GM23338 (cell line): ENCODE results near the gene UCN2. TPM values are rescaled to one million over a fixed set of nuclear protein-coding genes. Genes with fewer than 3 reads are reported as not detected.

ENCODE experiments used
- ATAC-seq: fragments of 200-7000 bp; cut with Tn5 transposase; 3 replicates; pipeline ENCODE4 v1.9.1; 2020
- DNase-seq: peaks from one replicate; pipeline ENCODE4 v3.0.0-alpha.2; 2015; ENCODE audit warnings: low spot score
- H2AFZ ChIP-seq: fragments of 200-600 bp; sonication (generic); 2 replicates; pipeline ENCODE4 v1.8.0; 2016; ENCODE audit warnings: antibody characterized with exemption, mild to moderate bottlenecking, moderate library complexity
- H3F3A ChIP-seq: fragments of 200-600 bp; sonication (generic); replicated peaks from 2 replicates; pipeline ENCODE4 v1.8.0; 2017; ENCODE audit warnings: antibody characterized with exemption, mixed run types, low read depth
- H3K27ac ChIP-seq: fragments of 200-600 bp; sonication (generic); 2 replicates; pipeline ENCODE4 v1.6.1; 2016; ENCODE audit warnings: low read depth
- H3K27me3 ChIP-seq: fragments of 200-600 bp; sonication (generic); 2 replicates; pipeline ENCODE4 v1.8.0; 2016; ENCODE audit warnings: mild to moderate bottlenecking, mixed run types, moderate library complexity; ENCODE audit not compliant: insufficient read depth
- H3K36me3 ChIP-seq: fragments of 200-600 bp; sonication (generic); 2 replicates; pipeline ENCODE4 v1.8.0; 2016; ENCODE audit warnings: mild to moderate bottlenecking; ENCODE audit not compliant: insufficient read depth
- H3K4me1 ChIP-seq: fragments of 200-600 bp; sonication (generic); 2 replicates; pipeline ENCODE4 v1.8.0; 2016; ENCODE audit warnings: mild to moderate bottlenecking, moderate library complexity; ENCODE audit not compliant: insufficient read depth
- H3K4me2 ChIP-seq: fragments of 200-600 bp; sonication (generic); 2 replicates; pipeline ENCODE4 v1.7.1; 2017; ENCODE audit warnings: mixed run types
- H3K4me3 ChIP-seq: fragments of 200-600 bp; sonication (generic); 2 replicates; pipeline ENCODE4 v1.6.1; 2016; ENCODE audit warnings: mixed run types
- H3K79me2 ChIP-seq: fragments of 200-600 bp; sonication (generic); replicated peaks from 2 replicates; pipeline ENCODE4 v1.8.0; 2017; ENCODE audit warnings: mild to moderate bottlenecking; ENCODE audit not compliant: insufficient read depth
- H3K9me2 ChIP-seq: fragments of 200-600 bp; sonication (generic); 2 replicates; pipeline ENCODE4 v1.8.0; 2017; ENCODE audit not compliant: insufficient read depth
- H4K20me1 ChIP-seq: fragments of 200-600 bp; sonication (generic); replicated peaks from 2 replicates; pipeline ENCODE4 v1.8.0; 2017; ENCODE audit warnings: mild to moderate bottlenecking; ENCODE audit not compliant: insufficient read depth
- H3K27ac Mint-ChIP-seq: 2 replicates; pipeline ENCODE4 v1.8.0; 2020; ENCODE audit warnings: inconsistent platforms, mild to moderate bottlenecking, moderate library complexity, mixed read lengths
- H3K27me3 Mint-ChIP-seq: 3 replicates; pipeline ENCODE4 v1.8.0; 2022; ENCODE audit warnings: low read depth, mild to moderate bottlenecking, moderate library complexity, mixed read lengths, inconsistent platforms; ENCODE audit not compliant: insufficient read depth, poor library complexity
- H3K36me3 Mint-ChIP-seq: 3 replicates; pipeline ENCODE4 v1.8.0; 2021; ENCODE audit warnings: low read depth, mild to moderate bottlenecking, inconsistent platforms, moderate library complexity, mixed read lengths
- H3K4me1 Mint-ChIP-seq: 3 replicates; pipeline ENCODE4 v1.8.0; 2020; ENCODE audit warnings: mild to moderate bottlenecking, inconsistent platforms, mixed read lengths
- H3K4me3 Mint-ChIP-seq: 3 replicates; pipeline ENCODE4 v1.8.0; 2021; ENCODE audit warnings: moderate library complexity, mild to moderate bottlenecking, inconsistent platforms, mixed read lengths
- H3K9me3 Mint-ChIP-seq: 3 replicates; pipeline ENCODE4 v1.8.0; 2020; ENCODE audit warnings: moderate library complexity, mild to moderate bottlenecking, inconsistent platforms, mixed read lengths
- EZH2phosphoT487 ChIP-seq: fragments of 200-600 bp; sonication (generic); IDR thresholded peaks from one replicate; pipeline ENCODE4 v1.8.1; 2018; ENCODE audit warnings: antibody characterized with exemption; ENCODE audit not compliant: unreplicated experiment
- NANOG ChIP-seq: IDR thresholded peaks from 2 replicates; pipeline ENCODE4 v1.6.1; 2016; ENCODE audit warnings: antibody characterized with exemption, borderline replicate concordance
- ZNF114 ChIP-seq: fragments of 250-450 bp; sonication (Bioruptor Pico); IDR thresholded peaks from 2 replicates; pipeline ENCODE4 v1.5.0; 2020; ENCODE audit warnings: mild to moderate bottlenecking, moderate library complexity
- polyA plus RNA-seq: library from polyadenylated mRNA; unstranded; fragments of >200 nt; fragmentation: Nextera tagmentation; extraction: Ambion mirVana; gene quantifications from 2 replicates; pipeline ENCODE4 v1.2.1, GENCODE V29; 2016
- total RNA-seq: library from RNA; depleted of rRNA; stranded (reverse); fragments of >200 nt; shearing (Covaris generic); gene quantifications from 2 replicates; pipeline ENCODE4 v1.2.3, GENCODE V29; 2014
- TF ChIP-seq, protein P1 (sequence below): IDR thresholded peaks from one replicate; pipeline ENCODE4 v1.6.1; 2018; ENCODE audit warnings: antibody characterized with exemption; ENCODE audit not compliant: unreplicated experiment
- TF ChIP-seq, protein P2 (sequence below): fragments of 250-450 bp; sonication (Bioruptor Pico); IDR thresholded peaks from 2 replicates; pipeline ENCODE4 v1.5.0; 2020; ENCODE audit warnings: mild to moderate bottlenecking, moderate library complexity

UCN2 gene
- total and polyA plus RNA-seq, 2 experiments from 2014 or later, result 0.17 TPM; not detected in 1

DNA sequence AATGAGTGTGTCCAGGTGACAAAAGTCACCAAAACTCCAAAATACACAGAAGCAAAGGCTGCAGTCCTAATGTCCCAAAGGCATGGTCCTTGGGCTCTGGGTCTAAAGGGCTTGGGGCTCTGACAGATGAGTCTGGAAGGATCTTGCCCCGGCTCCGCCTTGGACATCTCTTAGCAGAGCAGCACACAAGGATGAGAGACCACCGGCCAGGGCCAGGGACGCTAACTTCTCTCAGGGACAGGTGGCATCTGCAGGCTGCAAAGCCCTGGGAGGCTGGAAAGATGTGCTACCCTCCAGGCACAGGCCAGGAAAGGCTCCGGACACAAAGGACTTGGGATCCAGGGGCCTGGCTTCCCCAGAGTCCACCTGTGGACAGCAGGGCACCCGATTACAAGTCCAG lies 45.5 kb downstream of the UCN2 start (continued):
- TF ChIP-seq, protein P1, sequence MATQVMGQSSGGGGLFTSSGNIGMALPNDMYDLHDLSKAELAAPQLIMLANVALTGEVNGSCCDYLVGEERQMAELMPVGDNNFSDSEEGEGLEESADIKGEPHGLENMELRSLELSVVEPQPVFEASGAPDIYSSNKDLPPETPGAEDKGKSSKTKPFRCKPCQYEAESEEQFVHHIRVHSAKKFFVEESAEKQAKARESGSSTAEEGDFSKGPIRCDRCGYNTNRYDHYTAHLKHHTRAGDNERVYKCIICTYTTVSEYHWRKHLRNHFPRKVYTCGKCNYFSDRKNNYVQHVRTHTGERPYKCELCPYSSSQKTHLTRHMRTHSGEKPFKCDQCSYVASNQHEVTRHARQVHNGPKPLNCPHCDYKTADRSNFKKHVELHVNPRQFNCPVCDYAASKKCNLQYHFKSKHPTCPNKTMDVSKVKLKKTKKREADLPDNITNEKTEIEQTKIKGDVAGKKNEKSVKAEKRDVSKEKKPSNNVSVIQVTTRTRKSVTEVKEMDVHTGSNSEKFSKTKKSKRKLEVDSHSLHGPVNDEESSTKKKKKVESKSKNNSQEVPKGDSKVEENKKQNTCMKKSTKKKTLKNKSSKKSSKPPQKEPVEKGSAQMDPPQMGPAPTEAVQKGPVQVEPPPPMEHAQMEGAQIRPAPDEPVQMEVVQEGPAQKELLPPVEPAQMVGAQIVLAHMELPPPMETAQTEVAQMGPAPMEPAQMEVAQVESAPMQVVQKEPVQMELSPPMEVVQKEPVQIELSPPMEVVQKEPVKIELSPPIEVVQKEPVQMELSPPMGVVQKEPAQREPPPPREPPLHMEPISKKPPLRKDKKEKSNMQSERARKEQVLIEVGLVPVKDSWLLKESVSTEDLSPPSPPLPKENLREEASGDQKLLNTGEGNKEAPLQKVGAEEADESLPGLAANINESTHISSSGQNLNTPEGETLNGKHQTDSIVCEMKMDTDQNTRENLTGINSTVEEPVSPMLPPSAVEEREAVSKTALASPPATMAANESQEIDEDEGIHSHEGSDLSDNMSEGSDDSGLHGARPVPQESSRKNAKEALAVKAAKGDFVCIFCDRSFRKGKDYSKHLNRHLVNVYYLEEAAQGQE, result no peak

DNA sequence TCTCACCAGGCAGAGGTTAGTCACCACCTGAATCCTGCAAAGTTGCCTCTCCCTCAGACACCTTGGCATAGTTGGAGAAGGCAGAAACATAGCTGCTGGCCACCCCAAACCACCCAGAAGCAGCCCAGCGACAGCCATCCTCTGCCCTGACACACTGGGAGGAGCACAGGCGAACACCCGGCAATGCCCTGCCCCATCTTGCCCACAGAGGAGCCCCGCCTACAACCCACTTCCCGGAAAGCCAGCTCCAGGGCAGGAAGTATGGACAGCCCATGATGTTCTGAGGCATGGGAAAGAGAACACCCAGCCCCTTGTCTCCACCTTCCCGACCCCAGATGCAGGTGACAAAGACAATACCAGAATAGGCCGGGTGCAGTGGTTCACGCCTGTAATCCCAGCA lies 47.0 kb downstream of the UCN2 start:
- H2AFZ ChIP-seq, result no peak overlapping the region
- H3K27ac ChIP-seq, result no peak overlapping the region
- Mint-ChIP-seq H3K9me3 (no peaks in the 10 kb centered on the region), H3K4me1 (no peaks in the 10 kb centered on the region), H3K36me3 (no peaks in the 10 kb centered on the region; the same call in 2 of the 3 replicates), H3K4me3 (no peak overlapping the region), H3K27ac (no peak overlapping the region), H3K27me3 (peaks cover 2% of the 10 kb centered on the region)
- no peak overlapping the region for H3K4me3 ChIP-seq
- no peaks in the 10 kb centered on the region for H3K79me2 ChIP-seq
- no peaks in the 10 kb centered on the region for H3K9me2 ChIP-seq
- no peak for TF ChIP-seq ZNF114 (CRISPR knock-in tag)
- H3K4me1 ChIP-seq, result peaks cover 3% of the 10 kb centered on the region; the same call in 1 of the 2 replicates
- no peaks in the 10 kb centered on the region for H4K20me1 ChIP-seq
- DNase-seq, result no peak
- no peaks in the 10 kb centered on the region for H3F3A ChIP-seq
- ATAC-seq, result peak; percentile 21; the same call in 2 of the 3 replicates
- H3K36me3 ChIP-seq, result no peaks in the 10 kb centered on the region
- no peaks in the 10 kb centered on the region for H3K27me3 ChIP-seq
- no peak overlapping the region for H3K4me2 ChIP-seq

DNA sequence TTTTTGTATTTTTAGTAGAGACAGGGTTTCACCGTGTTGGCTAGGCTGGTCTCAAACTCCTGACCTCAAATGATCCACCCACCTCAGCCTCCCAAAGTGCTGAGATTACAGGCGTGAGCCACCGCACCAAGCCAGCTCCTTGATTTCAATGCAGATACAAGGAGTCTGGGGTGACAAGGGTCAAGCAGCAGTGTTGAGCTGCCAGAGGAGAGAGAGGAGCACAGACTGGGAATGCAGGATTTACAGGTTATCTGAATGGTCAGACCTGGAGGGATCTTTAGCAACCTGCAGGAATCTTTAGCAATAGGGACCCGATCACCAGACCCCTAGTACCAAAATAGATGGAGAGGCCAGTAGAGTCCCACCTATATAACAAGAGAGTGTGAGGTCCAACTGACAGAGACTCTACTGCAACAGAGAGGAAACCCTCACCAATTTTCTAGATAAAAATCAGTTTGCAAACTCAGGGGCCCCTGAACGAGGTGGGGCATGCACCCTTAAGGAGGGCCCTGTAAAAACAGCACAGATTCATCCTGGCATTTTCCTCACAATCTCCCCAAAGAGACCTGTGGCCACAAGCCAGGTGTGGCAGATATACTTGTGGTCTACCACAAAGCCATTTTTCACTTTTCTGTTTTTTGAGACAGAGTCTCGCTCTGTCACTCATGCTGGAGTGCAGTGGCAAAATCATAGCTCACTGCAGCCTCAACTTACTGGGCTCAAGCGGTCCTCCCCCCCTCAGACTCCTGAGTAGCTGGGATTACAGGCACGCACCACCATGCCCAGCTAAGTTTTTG lies 49.0 kb downstream of the UCN2 start:
- no peaks in the 10 kb centered on the region for H3K36me3 ChIP-seq
- Mint-ChIP-seq H3K36me3 (no peaks in the 10 kb centered on the region; the same call in 2 of the 3 replicates), H3K9me3 (no peaks in the 10 kb centered on the region), H3K4me3 (no peak overlapping the region), H3K4me1 (peaks cover 2% of the 10 kb centered on the region), H3K27ac (no peak overlapping the region), H3K27me3 (peaks cover 2% of the 10 kb centered on the region)
- no peak overlapping the region for H3K4me3 ChIP-seq
- no peaks in the 10 kb centered on the region for H3K79me2 ChIP-seq
- no peak overlapping the region for H2AFZ ChIP-seq
- no peaks in the 10 kb centered on the region for H4K20me1 ChIP-seq
- H3K27ac ChIP-seq, result no peak overlapping the region
- no peaks in the 10 kb centered on the region for H3K9me2 ChIP-seq
- H3K4me1 ChIP-seq, result peaks cover 8% of the 10 kb centered on the region
- ATAC-seq (no peak), DNase-seq (no peak)
- no peaks in the 10 kb centered on the region for H3K27me3 ChIP-seq
- no peaks in the 10 kb centered on the region for H3F3A ChIP-seq
- H3K4me2 ChIP-seq, result no peak overlapping the region
- TF ChIP-seq, protein P1, result no peak
- no peak for TF ChIP-seq NANOG
- TF ChIP-seq, protein P2, sequence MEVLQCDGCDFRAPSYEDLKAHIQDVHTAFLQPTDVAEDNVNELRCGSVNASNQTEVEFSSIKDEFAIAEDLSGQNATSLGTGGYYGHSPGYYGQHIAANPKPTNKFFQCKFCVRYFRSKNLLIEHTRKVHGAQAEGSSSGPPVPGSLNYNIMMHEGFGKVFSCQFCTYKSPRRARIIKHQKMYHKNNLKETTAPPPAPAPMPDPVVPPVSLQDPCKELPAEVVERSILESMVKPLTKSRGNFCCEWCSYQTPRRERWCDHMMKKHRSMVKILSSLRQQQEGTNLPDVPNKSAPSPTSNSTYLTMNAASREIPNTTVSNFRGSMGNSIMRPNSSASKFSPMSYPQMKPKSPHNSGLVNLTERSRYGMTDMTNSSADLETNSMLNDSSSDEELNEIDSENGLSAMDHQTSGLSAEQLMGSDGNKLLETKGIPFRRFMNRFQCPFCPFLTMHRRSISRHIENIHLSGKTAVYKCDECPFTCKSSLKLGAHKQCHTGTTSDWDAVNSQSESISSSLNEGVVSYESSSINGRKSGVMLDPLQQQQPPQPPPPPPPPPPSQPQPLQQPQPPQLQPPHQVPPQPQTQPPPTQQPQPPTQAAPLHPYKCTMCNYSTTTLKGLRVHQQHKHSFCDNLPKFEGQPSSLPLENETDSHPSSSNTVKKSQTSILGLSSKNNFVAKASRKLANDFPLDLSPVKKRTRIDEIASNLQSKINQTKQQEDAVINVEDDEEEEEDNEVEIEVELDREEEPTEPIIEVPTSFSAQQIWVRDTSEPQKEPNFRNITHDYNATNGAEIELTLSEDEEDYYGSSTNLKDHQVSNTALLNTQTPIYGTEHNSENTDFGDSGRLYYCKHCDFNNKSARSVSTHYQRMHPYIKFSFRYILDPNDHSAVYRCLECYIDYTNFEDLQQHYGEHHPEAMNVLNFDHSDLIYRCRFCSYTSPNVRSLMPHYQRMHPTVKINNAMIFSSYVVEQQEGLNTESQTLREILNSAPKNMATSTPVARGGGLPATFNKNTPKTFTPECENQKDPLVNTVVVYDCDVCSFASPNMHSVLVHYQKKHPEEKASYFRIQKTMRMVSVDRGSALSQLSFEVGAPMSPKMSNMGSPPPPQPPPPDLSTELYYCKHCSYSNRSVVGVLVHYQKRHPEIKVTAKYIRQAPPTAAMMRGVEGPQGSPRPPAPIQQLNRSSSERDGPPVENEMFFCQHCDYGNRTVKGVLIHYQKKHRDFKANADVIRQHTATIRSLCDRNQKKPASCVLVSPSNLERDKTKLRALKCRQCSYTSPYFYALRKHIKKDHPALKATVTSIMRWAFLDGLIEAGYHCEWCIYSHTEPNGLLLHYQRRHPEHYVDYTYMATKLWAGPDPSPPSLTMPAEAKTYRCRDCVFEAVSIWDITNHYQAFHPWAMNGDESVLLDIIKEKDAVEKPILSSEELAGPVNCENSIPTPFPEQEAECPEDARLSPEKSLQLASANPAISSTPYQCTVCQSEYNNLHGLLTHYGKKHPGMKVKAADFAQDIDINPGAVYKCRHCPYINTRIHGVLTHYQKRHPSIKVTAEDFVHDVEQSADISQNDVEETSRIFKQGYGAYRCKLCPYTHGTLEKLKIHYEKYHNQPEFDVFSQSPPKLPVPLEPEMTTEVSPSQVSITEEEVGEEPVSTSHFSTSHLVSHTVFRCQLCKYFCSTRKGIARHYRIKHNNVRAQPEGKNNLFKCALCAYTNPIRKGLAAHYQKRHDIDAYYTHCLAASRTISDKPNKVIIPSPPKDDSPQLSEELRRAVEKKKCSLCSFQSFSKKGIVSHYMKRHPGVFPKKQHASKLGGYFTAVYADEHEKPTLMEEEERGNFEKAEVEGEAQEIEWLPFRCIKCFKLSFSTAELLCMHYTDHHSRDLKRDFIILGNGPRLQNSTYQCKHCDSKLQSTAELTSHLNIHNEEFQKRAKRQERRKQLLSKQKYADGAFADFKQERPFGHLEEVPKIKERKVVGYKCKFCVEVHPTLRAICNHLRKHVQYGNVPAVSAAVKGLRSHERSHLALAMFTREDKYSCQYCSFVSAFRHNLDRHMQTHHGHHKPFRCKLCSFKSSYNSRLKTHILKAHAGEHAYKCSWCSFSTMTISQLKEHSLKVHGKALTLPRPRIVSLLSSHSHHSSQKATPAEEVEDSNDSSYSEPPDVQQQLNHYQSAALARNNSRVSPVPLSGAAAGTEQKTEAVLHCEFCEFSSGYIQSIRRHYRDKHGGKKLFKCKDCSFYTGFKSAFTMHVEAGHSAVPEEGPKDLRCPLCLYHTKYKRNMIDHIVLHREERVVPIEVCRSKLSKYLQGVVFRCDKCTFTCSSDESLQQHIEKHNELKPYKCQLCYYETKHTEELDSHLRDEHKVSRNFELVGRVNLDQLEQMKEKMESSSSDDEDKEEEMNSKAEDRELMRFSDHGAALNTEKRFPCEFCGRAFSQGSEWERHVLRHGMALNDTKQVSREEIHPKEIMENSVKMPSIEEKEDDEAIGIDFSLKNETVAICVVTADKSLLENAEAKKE (CRISPR knock-in tag), result no peak
- no peak for TF ChIP-seq EZH2phosphoT487
